Lung (tissue), 12 donors: ENCODE data around the gene PLEKHG2. TPM values are rescaled to one million over a fixed set of nuclear protein-coding genes. Genes with fewer than 3 reads are reported as not detected.

Source experiments
- ATAC-seq: fragments of 200-7000 bp; cut with Tn5 transposase; one replicate; pipeline ENCODE4 v1.9.1; 2020; ENCODE audit warnings: moderate number of reproducible peaks; ENCODE audit not compliant: insufficient read depth, low FRiP score
- DNase-seq, 3 donors: peaks; one replicate each; pipeline ENCODE4 v3.0.0-alpha.2; 2013 to 2017
- H3K27ac ChIP-seq, 2 donors: one replicate each; pipeline ENCODE4 v1.5.1; 2013; ENCODE audit warnings: mild to moderate bottlenecking in 2 of 2, moderate library complexity in 2 of 2, control low read depth in 1 of 2, inconsistent platforms in 1 of 2, low read depth in 1 of 2, low read length in 1 of 2
- H3K27me3 ChIP-seq, 3 donors: one replicate each; pipeline ENCODE4 v1.5.1; 2013; ENCODE audit warnings: low read length in 2 of 3; ENCODE audit not compliant: control insufficient read depth in 3 of 3, insufficient read depth in 3 of 3
- H3K36me3 ChIP-seq, 4 donors: one replicate each; pipeline ENCODE4 v1.5.1; 2013; ENCODE audit warnings: low read length in 4 of 4, mild to moderate bottlenecking in 1 of 4, moderate library complexity in 1 of 4; ENCODE audit not compliant: control insufficient read depth in 4 of 4, insufficient read depth in 4 of 4
- H3K4me1 ChIP-seq, 5 donors: one replicate each; pipeline ENCODE4 v1.5.1; 2013; ENCODE audit warnings: low read length in 5 of 5, mild to moderate bottlenecking in 2 of 5, moderate library complexity in 1 of 5; ENCODE audit not compliant: control insufficient read depth in 5 of 5, insufficient read depth in 5 of 5
- H3K4me3 ChIP-seq: one replicate; pipeline ENCODE4 v1.5.1; 2013; ENCODE audit warnings: mild to moderate bottlenecking, control low read depth, moderate library complexity
- H3K9ac ChIP-seq, 2 donors: one replicate each; pipeline ENCODE4 v1.5.1; 2013; ENCODE audit warnings: low read length in 2 of 2, control low read depth in 1 of 2; ENCODE audit not compliant: insufficient read depth in 1 of 2
- H3K9me3 ChIP-seq, 4 donors: one replicate each; pipeline ENCODE4 v1.5.1; 2013; ENCODE audit warnings: low read length in 3 of 4, mild to moderate bottlenecking in 1 of 4, moderate library complexity in 1 of 4; ENCODE audit not compliant: control insufficient read depth in 4 of 4, insufficient read depth in 3 of 4
- CTCF ChIP-seq: IDR thresholded peaks from 2 replicates; pipeline ENCODE4 v1.5.1; 2012; ENCODE audit warnings: mild to moderate bottlenecking; ENCODE audit errors: control extremely low read depth, extremely low read depth
- WGBS, 2 donors: extraction: QIAGEN DNeasy Blood & Tissue Kit; methylation state at CpG; one replicate each; pipeline ENCODE4 v1.1.7; 2013; 5-methylcytosine and 5-hydroxymethylcytosine counted together
- polyA plus RNA-seq, 2 donors: library from polyadenylated mRNA; stranded (reverse); fragments of 200-250 nt; gene quantifications; one replicate each; pipeline ENCODE4 v1.2.1, GENCODE V29; 2013
- total RNA-seq, 2 donors: library from RNA; depleted of rRNA in 1 of 2; stranded (reverse); fragments of >200 nt in 1 of 2; gene quantifications; one replicate each; pipeline ENCODE4 v1.2.1, GENCODE V29; 2014 to 2021
- donor health status: control.
- donor health status: control.
- donor health status: Bipolar disorder and iron deficiency.
- donor health status: healthy.
- donor health status: DM: yes; HTN: yes; CAD: no.

The PLEKHG2 gene
- total and polyA plus RNA-seq, 4 donors: 15.5 to 52.7 (median 27.2) TPM

- Histone ChIP-seq H3K9ac (peak within 1 kb of the TSS; percentile 74 to 94), H3K27ac (peak within 1 kb of the TSS; percentile 94 to 95), H3K36me3 (peaks cover 2 to 48% (median 37%) of the 10 kb centered on the region in 4 donors), H3K4me3 (peak within 1 kb of the TSS; percentile 82), H3K27me3 (no peaks in the 10 kb centered on the region), H3K9me3 (no peaks in the 10 kb centered on the region), H3K4me1 (peaks cover 3 to 16% (median 9%) of the 10 kb centered on the region in 5 donors)
- no peak for TF ChIP-seq CTCF
- DNase-seq: peak; percentile 99 to 100 (median 100)
- 0% methylated on average over 60 of the region's 60 CpGs for WGBS, 2 donors
- ATAC-seq: peak; percentile 96
Measured at GRCh38 chr19:39390751-39391437, 21.6 kb upstream of the PLEKHG2 start, which contains the start of the genes MED29 and PAF1. TSS of gene MED29 (plus strand) at chr19:39391378. CDS start at chr19:39391423, 45 bp downstream. TSS of gene PAF1 (minus strand) at chr19:39391106. CDS start at chr19:39390864, 242 bp downstream.

GRCh38 chr19:39397360-39398296 lies 14.8 kb upstream of the PLEKHG2 start:
- 30 to 41% methylated on average over 15 to 17 of the region's 17 CpGs for WGBS, 2 donors
- peaks cover 0 to 17% (median 14%) of the 10 kb centered on the region in 4 donors for H3K36me3 ChIP-seq
- peak overlapping the region; percentile 10 for H3K4me3 ChIP-seq
- H3K4me1 ChIP-seq: peaks cover 0 to 29% (median 9%) of the 10 kb centered on the region in 5 donors
- H3K9me3 ChIP-seq: no peaks in the 10 kb centered on the region
- no peak overlapping the region for H3K9ac ChIP-seq
- TF ChIP-seq CTCF: peak; percentile 96
- peak; percentile 85 to 89 (median 88) for DNase-seq
- H3K27me3 ChIP-seq: no peaks in the 10 kb centered on the region
- ATAC-seq: peak; percentile 75
- peak overlapping the region; percentile 29 to 97 for H3K27ac ChIP-seq

GRCh38 chr19:39398297-39398864 lies 14.1 kb upstream of the PLEKHG2 start:
- Histone ChIP-seq H3K4me1 (peaks cover 0 to 29% (median 12%) of the 10 kb centered on the region in 5 donors), H3K27ac (peak overlapping the region; percentile 29 to 97), H3K27me3 (no peaks in the 10 kb centered on the region), H3K4me3 (peak overlapping the region; percentile 10), H3K9me3 (no peaks in the 10 kb centered on the region), H3K36me3 (peaks cover 0 to 16% (median 13%) of the 10 kb centered on the region in 4 donors), H3K9ac (no peak overlapping the region)
- DNase-seq: no peak
- 51 to 60% methylated on average over 11 of the region's 11 CpGs for WGBS, 2 donors
- no peak for TF ChIP-seq CTCF
- ATAC-seq: peak; percentile 12
